ENCODE measurements around the gene NFKBIA.
A peak's percentile ranks its signal among the peaks of the same experiment; 100 is the strongest.

Gene NFKBIA

GRCh38 chr14:35414365-35414764 lies 9.8 kb upstream of the NFKBIA start:
- in situ Hi-C loops (cut with HindIII; ENCODE audit: low pct_ligation_motif_present, low pct_unique_long_range_greater_than_20kb, low sequenced_read_pairs), result loop anchor here (25.0 kb wide), 1 partner anchor 252 kb away; no protein-coding TSS in a partner anchor

GRCh38 chr14:35412272-35413056 lies 7.9 kb upstream of the NFKBIA start:
- DNase-seq, result no peak
- in situ Hi-C loops (cut with HindIII; ENCODE audit: low pct_ligation_motif_present, low pct_unique_long_range_greater_than_20kb, low sequenced_read_pairs), result loop anchor here (25.0 kb wide), 1 partner anchor 250 kb away; no protein-coding TSS in a partner anchor

More at GRCh38 chr14:35414365-35414764, 9.8 kb upstream of the NFKBIA start:
- peak; percentile 17 for DNase-seq

GRCh38 chr14:35410858-35411257 lies 6.3 kb upstream of the NFKBIA start:
- no peak for DNase-seq
- in situ Hi-C loops (cut with HindIII; ENCODE audit: low pct_ligation_motif_present, low pct_unique_long_range_greater_than_20kb, low sequenced_read_pairs), result loop anchor here (25.0 kb wide), 1 partner anchor 249 kb away; no protein-coding TSS in a partner anchor

- no peak for DNase-seq
- in situ Hi-C loops (cut with HindIII; ENCODE audit: low pct_ligation_motif_present, low pct_unique_long_range_greater_than_20kb, low sequenced_read_pairs), result loop anchor here (25.0 kb wide), 1 partner anchor 247 kb away; no protein-coding TSS in a partner anchor
These were observed 5.0 kb upstream of the NFKBIA start for GRCh38 chr14:35409595-35409994.

GRCh38 chr14:35408026-35408425 lies 3.5 kb upstream of the NFKBIA start:
- in situ Hi-C loops (cut with HindIII; ENCODE audit: low pct_ligation_motif_present, low pct_unique_long_range_greater_than_20kb, low sequenced_read_pairs), result loop anchor here (25.0 kb wide), 1 partner anchor 246 kb away; no protein-coding TSS in a partner anchor
- DNase-seq, result no peak

- no peak for DNase-seq
- in situ Hi-C loops (cut with HindIII; ENCODE audit: low pct_ligation_motif_present, low pct_unique_long_range_greater_than_20kb, low sequenced_read_pairs), result loop anchor here (25.0 kb wide), 1 partner anchor 245 kb away; no protein-coding TSS in a partner anchor
These were observed 2.7 kb upstream of the NFKBIA start for GRCh38 chr14:35407306-35407630.

GRCh38 chr14:35406506-35407305 lies 2.2 kb upstream of the NFKBIA start:
- DNase-seq, result peak; percentile 65

GRCh38 chr14:35406090-35406489 lies 1.5 kb upstream of the NFKBIA start:
- DNase-seq, result no peak
- in situ Hi-C loops (cut with HindIII; ENCODE audit: low pct_ligation_motif_present, low pct_unique_long_range_greater_than_20kb, low sequenced_read_pairs), result loop anchor here (25.0 kb wide), 1 partner anchor 244 kb away; no protein-coding TSS in a partner anchor

More at GRCh38 chr14:35406506-35407305, 2.2 kb upstream of the NFKBIA start:
- in situ Hi-C loops (cut with HindIII; ENCODE audit: low pct_ligation_motif_present, low pct_unique_long_range_greater_than_20kb, low sequenced_read_pairs), result loop anchor here (25.0 kb wide), 1 partner anchor 244 kb away; no protein-coding TSS in a partner anchor

- in situ Hi-C loops (cut with HindIII; ENCODE audit: low pct_ligation_motif_present, low pct_unique_long_range_greater_than_20kb, low sequenced_read_pairs), result loop anchor here (25.0 kb wide), 1 partner anchor 243 kb away; no protein-coding TSS in a partner anchor
- DNase-seq, result no peak
These were observed 901 bp upstream of the NFKBIA start for GRCh38 chr14:35405304-35405996.

GRCh38 chr14:35403603-35404448 lies 723 bp downstream of the NFKBIA start:
- in situ Hi-C loops (cut with HindIII; ENCODE audit: low pct_ligation_motif_present, low pct_unique_long_range_greater_than_20kb, low sequenced_read_pairs), result loop anchor here (25.0 kb wide), 1 partner anchor 242 kb away; no protein-coding TSS in a partner anchor
- DNase-seq, result peak; percentile 88

- in situ Hi-C loops (cut with HindIII; ENCODE audit: low pct_ligation_motif_present, low pct_unique_long_range_greater_than_20kb, low sequenced_read_pairs), result loop anchor here (25.0 kb wide), 1 partner anchor 241 kb away; no protein-coding TSS in a partner anchor
These were observed 1.4 kb downstream of the NFKBIA start for GRCh38 chr14:35403114-35403602.

GRCh38 chr14:35402323-35403113 lies 2.0 kb downstream of the NFKBIA start:
- in situ Hi-C loops (cut with HindIII; ENCODE audit: low pct_ligation_motif_present, low pct_unique_long_range_greater_than_20kb, low sequenced_read_pairs), result loop anchor here (25.0 kb wide), 1 partner anchor 240 kb away; no protein-coding TSS in a partner anchor
- no peak for DNase-seq

More at GRCh38 chr14:35403114-35403602, 1.4 kb downstream of the NFKBIA start:
- no peak for DNase-seq

GRCh38 chr14:35401422-35402265 lies 2.9 kb downstream of the NFKBIA start:
- in situ Hi-C loops (cut with HindIII; ENCODE audit: low pct_ligation_motif_present, low pct_unique_long_range_greater_than_20kb, low sequenced_read_pairs), result loop anchor here (25.0 kb wide), 1 partner anchor 239 kb away; no protein-coding TSS in a partner anchor
- no peak for DNase-seq

GRCh38 chr14:35400648-35401421 lies 3.7 kb downstream of the NFKBIA start:
- no peak for DNase-seq
- in situ Hi-C loops (cut with HindIII; ENCODE audit: low pct_ligation_motif_present, low pct_unique_long_range_greater_than_20kb, low sequenced_read_pairs), result loop anchor here (25.0 kb wide), 1 partner anchor 239 kb away; no protein-coding TSS in a partner anchor

Measured in ACHN (cell line).